Fibroblast of villous mesenchyme (primary cell): ENCODE data around the gene EDIL3. TPM values are rescaled to one million over a fixed set of nuclear protein-coding genes. Genes with fewer than 3 reads are reported as not detected.
A peak's percentile ranks its signal among the peaks of the same experiment; 100 is the strongest.

ENCODE experiments used
- DNase-seq: peaks from one replicate; pipeline ENCODE4 v3.0.0-alpha.2; 2010; ENCODE audit warnings: low read depth
- H3K4me3 ChIP-seq: 2 replicates; pipeline ENCODE4 v1.5.1; 2011; ENCODE audit warnings: low read depth, mild to moderate bottlenecking, low read length
- CTCF ChIP-seq: IDR thresholded peaks from 2 replicates; pipeline ENCODE4 v1.5.1; 2012; ENCODE audit warnings: low read depth, mild to moderate bottlenecking, low read length; ENCODE audit not compliant: insufficient read depth
- total RNA-seq: library from RNA; depleted of rRNA; stranded (reverse); fragments of >200 nt; gene quantifications from 2 replicates; pipeline ENCODE4 v1.2.3, GENCODE V29; 2012

Gene EDIL3
- total RNA-seq, 1 donor: 57.0 TPM

DNA sequence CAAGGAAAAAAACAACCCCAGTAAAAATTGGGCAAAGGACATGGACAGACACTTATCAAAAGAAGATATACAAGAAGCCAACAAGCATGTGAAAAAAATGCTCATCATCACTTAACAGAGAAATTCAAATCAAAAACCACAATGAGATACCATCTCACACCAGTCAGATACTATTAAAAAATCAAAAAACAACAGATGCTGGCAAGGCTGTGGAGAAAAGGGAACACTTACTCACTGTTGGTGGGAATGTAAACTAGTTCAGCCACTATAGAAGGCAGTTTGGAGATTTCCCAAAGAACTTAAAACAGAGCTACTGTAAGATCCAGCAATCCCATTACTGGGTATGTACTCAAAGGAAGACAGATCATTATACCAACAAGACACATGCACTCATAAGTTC lies 157.4 kb downstream of the EDIL3 start:
- peak; percentile 6 for DNase-seq
- no peak overlapping the region for H3K4me3 ChIP-seq
- TF ChIP-seq CTCF: no peak

DNA sequence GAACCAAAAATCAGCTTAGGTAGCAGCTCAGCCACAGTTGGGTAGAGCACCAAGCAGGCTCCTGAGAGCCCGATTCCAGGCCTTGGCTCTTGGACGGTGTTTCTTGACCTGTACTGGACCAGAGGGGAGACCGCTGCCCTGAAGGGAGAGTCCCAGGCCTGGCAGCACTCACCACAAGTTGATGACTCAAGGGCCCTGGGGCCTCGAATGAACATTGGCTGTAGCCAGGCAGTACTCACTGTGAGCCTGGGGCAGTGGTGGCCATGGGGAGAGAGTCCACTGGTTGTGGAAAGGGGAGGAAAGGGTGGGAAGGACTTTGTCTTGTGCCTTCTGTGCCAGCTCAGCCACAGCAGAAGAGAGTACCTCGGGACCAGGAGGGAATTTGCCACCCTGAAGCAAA lies 166.1 kb downstream of the EDIL3 start:
- no peak overlapping the region for H3K4me3 ChIP-seq
- no peak for TF ChIP-seq CTCF
- DNase-seq: no peak

DNA sequence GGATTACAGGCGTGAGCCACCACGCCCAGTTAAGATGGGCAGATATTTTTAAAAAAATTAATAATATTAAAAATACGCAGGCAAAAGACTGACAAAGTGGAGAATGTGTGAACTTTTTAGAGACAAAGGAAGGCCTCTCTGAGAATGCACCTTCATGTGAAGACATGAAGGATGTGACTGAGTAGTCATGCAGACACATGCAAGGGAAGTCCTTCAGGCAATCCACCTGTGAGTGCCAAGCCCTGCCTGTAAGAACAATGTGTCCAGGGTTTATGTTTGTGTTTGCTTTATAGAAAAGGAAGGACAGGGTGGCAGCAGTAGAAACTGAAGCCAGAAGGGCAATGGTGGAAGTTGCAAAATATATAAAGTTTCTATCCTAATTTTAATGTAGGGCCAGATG lies 169.2 kb downstream of the EDIL3 start:
- no peak overlapping the region for H3K4me3 ChIP-seq
- DNase-seq: no peak
- no peak for TF ChIP-seq CTCF

DNA sequence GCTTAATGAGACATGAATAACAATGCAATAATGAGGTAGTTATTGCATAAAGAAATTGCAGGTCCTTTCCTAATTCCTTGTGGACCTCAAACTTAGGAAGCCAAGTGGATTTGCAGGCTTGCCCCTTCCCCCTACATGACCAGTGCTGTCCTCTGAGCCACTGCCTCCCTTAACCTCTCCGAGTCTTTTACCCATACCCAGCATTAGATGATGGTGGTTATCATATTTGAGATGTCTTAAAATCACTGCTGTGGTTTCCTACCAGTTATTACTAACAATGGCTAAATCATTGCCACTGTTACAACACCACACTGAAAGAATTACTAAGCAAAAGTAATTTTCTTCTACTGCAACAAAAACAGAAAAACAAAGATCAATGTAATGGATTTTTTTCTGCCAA lies 170.8 kb downstream of the EDIL3 start:
- TF ChIP-seq CTCF: no peak
- no peak for DNase-seq

GRCh38 chr5:84213212-84213611 lies 171.5 kb downstream of the EDIL3 start:
- DNase-seq: peak; percentile 12
- no peak overlapping the region for H3K4me3 ChIP-seq
- no peak for TF ChIP-seq CTCF

More for the DNA sequence above, 170.8 kb downstream of the EDIL3 start:
- no peak overlapping the region for H3K4me3 ChIP-seq

DNA sequence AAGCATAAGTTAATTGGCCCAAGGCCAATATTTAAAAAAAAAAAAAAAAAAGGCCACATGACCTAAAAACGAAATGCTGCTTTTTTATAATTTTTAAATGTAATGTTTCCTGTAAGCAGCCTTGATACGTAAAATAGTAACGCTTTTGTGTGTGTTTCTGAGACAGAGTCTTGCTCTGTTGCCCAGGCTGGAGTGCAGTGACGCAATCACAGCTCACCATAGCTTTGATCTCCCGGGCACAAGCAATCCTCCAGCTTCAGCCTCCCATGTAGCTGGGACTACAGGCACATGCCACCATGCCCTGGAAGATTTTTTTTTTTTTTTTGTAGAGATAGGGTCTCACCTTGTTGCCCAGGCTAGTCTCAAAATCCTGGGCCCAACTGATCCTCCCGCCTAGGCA lies 179.9 kb downstream of the EDIL3 start:
- no peak for DNase-seq
- no peak for TF ChIP-seq CTCF
- no peak overlapping the region for H3K4me3 ChIP-seq

DNA sequence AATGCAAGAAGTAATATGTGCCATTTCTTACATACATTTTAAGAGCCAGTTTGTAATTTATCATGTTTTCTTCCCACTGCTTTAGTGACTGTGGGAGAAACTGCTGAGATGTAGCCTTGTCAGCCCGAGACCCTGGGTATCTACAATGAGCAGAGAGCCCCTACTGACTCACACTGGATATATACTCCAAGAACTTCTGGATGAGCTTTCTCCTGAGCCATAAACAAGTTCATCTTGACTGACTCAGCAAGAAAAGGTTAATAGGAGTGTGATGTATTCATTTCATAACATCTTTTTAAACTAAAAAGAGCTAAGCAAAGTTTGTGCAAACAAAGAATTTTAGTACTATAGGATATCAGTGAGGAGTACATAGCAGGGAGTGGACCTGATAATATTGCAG lies 182.5 kb downstream of the EDIL3 start:
- no peak overlapping the region for H3K4me3 ChIP-seq
- DNase-seq: no peak
- no peak for TF ChIP-seq CTCF
